ENCODE results near the gene PPP1CA.

DNA sequence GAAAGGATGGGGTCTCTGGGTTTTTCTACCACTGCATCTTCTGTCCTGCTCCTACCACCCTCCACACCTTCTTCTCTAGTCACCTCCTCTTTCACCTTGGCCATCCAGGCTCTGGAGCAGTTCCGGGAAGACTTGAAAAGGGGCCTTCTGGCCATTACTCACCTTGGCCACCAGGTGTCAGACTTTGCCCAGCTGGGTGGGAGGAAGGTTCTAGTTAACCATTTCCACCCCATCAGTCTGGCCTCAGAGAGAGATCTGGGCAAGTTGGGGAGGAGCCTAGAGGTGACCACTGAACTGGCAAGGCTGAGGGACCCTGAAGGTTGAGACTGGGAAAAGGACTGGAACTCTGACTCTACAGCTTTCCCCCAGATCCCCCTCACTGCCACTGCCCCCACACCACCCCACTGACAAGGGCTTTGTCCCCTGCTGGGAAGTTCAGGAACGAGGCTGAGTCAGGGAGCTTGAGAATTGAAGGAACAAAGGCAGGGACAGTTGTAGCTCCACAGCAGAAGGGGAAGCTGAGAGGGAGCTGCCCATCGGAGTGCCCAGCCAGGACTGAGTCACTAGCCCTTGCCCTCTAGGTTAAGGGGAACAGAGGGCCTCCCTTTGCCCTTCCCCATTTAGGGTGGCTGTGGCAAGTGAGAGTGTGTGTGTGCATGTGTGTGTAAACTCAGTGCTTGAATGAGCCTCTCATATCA, 44.6 kb downstream of the PPP1CA start:
- TF ChIP-seq, protein P1, sequence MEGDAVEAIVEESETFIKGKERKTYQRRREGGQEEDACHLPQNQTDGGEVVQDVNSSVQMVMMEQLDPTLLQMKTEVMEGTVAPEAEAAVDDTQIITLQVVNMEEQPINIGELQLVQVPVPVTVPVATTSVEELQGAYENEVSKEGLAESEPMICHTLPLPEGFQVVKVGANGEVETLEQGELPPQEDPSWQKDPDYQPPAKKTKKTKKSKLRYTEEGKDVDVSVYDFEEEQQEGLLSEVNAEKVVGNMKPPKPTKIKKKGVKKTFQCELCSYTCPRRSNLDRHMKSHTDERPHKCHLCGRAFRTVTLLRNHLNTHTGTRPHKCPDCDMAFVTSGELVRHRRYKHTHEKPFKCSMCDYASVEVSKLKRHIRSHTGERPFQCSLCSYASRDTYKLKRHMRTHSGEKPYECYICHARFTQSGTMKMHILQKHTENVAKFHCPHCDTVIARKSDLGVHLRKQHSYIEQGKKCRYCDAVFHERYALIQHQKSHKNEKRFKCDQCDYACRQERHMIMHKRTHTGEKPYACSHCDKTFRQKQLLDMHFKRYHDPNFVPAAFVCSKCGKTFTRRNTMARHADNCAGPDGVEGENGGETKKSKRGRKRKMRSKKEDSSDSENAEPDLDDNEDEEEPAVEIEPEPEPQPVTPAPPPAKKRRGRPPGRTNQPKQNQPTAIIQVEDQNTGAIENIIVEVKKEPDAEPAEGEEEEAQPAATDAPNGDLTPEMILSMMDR (IDR thresholded peaks at IDR 0.05; ENCODE audit: insufficient read depth, low read length): peak; percentile 93
- TF ChIP-seq POLR2AphosphoS5 (IDR thresholded peaks at IDR 0.05; ENCODE audit: low read depth) (peak; percentile 27; the same call in 1 of the 2 replicates), SPI1 (IDR thresholded peaks at IDR 0.05; ENCODE audit: borderline replicate concordance, low read depth) (peak; percentile 56; the same call in 1 of the 2 replicates), GABPA (IDR thresholded peaks at IDR 0.05; ENCODE audit: low read depth) (no peak)
